Heart left ventricle (tissue), 13 donors: ENCODE data around the gene LIF.

Experiments used
- CTCF ChIP-seq, 12 donors: fragments of 200-600 bp; sonication (generic) in 4 of 12; IDR thresholded peaks; one replicate each; pipeline versions ENCODE4 v1.5.0 to v1.8.0; 2018 to 2022; ENCODE audit warnings: antibody characterized with exemption in 12 of 12, mild to moderate bottlenecking in 5 of 12
- POLR2A ChIP-seq, 2 donors: fragments of 450-650 bp; IDR thresholded peaks; one replicate each; pipeline ENCODE4 v1.6.1; 2017; ENCODE audit warnings: antibody characterized with exemption in 2 of 2, mild to moderate bottlenecking in 2 of 2, moderate library complexity in 2 of 2
- donor health status: ischemic (EF 13 %, LVEDD 7.1; RV severe dilation, severe dysfunction).
- donor health status: DM: no; HTN: yes; CAD: no.
- donor health status: DM: no; HTN: no; CAD: no.
- donor health status: ischemic (EF 25% LVEDD 6.9; RV normal size, moderate dysfunction).
- donor health status: ischemic (EF 25% LVEDD 5.7; RV mildly dilated, moderate dysfunction).
- donor health status: ischemic (EF 35%, LVEDD 5.7; RV mildly dilated, moderate dysfunction).
- donor health status: nonischemic (EF 11% LVEDD 7.7; RV severe dilation, severe dysfunction).
- donor health status: DM: yes; HTN: yes; CAD: no.
- donor health status: PGD.
- donor health status: ischemic (EF 29% LVEDD 5.4; RV normal size, mild dysfunction).
- donor health status: nonischemic (EF 23%, LVEDD 6.1; RV moderate dilation, normal function).

GRCh38 chr22:30267382-30268302 is 21.1 kb upstream of the LIF start:
- TF ChIP-seq CTCF (IDR thresholded peaks at IDR 0.05) = no peak
- TF ChIP-seq POLR2A (IDR thresholded peaks at IDR 0.05) = no peak
